Vagina (tissue), 2 donors: ENCODE results near the gene CDK5RAP3.

Experiments
- CTCF ChIP-seq, 3 experiments: fragments of 450-650 bp in 2 of 3; fragments of 200-600 bp in 1 of 3; sonication (generic) in 1 of 3; IDR thresholded peaks; one replicate each; pipeline ENCODE4 v1.5.1; 2017 to 2019; ENCODE audit warnings: antibody characterized with exemption in 3 of 3, mild to moderate bottlenecking in 2 of 3, moderate library complexity in 2 of 3
- POLR2A ChIP-seq, 2 donors: fragments of 450-650 bp; IDR thresholded peaks; one replicate each; pipeline ENCODE4 v1.6.1; 2017; ENCODE audit warnings: antibody characterized with exemption in 2 of 2, mild to moderate bottlenecking in 2 of 2, moderate library complexity in 2 of 2
- POLR2AphosphoS5 ChIP-seq, 2 donors: sonication (generic); formaldehyde crosslinking; IDR thresholded peaks; one replicate each; pipeline ENCODE4 v1.9.0; 2017; ENCODE audit warnings: antibody characterized with exemption in 2 of 2, mild to moderate bottlenecking in 2 of 2, low read depth in 1 of 2; ENCODE audit not compliant: insufficient read depth in 1 of 2

- TF ChIP-seq CTCF (IDR thresholded peaks at IDR 0.05) (no peak), POLR2A (IDR thresholded peaks at IDR 0.05) (no peak), POLR2AphosphoS5 (IDR thresholded peaks at IDR 0.05; ENCODE audit: insufficient read depth in 1 of 2, low read depth in 1 of 2) (no peak)
Measured at GRCh38 chr17:47987240-47987835, 16.4 kb downstream of the CDK5RAP3 start.
